NB4 (cell line): Measurements from ENCODE around the gene PPA1.

Experiments
- DNase-seq: peaks from one replicate; pipeline ENCODE4 v3.0.0; 2010; ENCODE audit warnings: low read depth
- H3K4me3 ChIP-seq: one replicate; pipeline ENCODE4 v1.5.1; 2011; ENCODE audit warnings: mild to moderate bottlenecking, low read depth, low read length, moderate library complexity
- MYC ChIP-seq: IDR thresholded peaks from 2 replicates; pipeline ENCODE4 v1.6.1; 2011; ENCODE audit warnings: low read depth, low read length
- POLR2A ChIP-seq: IDR thresholded peaks from 2 replicates; pipeline ENCODE4 v1.6.1; 2011; ENCODE audit warnings: mild to moderate bottlenecking; ENCODE audit not compliant: insufficient read length; ENCODE audit errors: extremely low read depth
- TF ChIP-seq, protein P1 (sequence below): IDR thresholded peaks from 2 replicates; pipeline ENCODE4 v1.6.1; 2011; ENCODE audit warnings: low read depth, low read length
- TF ChIP-seq, protein P2 (sequence below): IDR thresholded peaks from one replicate; pipeline ENCODE4 v1.5.1; 2012; ENCODE audit warnings: low read depth, low read length

The PPA1 gene

DNA sequence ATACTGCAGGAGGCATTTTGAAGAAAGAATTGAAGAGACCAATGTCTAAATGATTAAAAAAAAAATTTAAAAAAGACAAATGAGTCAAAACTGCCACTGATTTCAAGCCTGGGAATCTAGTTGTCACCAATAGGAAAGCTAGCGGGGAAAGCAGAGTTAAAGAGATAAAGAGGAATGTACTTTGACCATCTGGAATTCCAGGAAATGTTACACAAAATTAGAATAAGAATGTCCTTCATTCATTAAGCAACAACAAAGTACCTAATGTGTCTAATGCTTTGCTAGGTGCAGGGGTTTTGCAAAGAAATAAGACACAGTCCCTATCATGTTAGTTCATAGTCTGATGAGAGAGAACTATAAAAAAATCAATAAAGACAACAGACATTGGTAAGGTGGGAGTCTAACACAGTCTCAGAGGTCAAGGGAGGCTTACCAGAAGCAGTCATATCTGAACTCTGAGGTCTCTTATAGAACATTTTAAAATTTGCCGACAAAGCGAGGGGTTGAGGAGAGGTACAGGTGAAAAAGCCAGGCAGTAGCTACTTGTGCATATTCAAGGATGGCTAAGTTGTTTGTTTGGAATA lies 77.9 kb downstream of the PPA1 start:
- no peak overlapping the region for H3K4me3 ChIP-seq
- TF ChIP-seq POLR2A (no peak), MYC (no peak)
- TF ChIP-seq, protein P1, sequence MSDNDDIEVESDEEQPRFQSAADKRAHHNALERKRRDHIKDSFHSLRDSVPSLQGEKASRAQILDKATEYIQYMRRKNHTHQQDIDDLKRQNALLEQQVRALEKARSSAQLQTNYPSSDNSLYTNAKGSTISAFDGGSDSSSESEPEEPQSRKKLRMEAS = no peak
- TF ChIP-seq, protein P2, sequence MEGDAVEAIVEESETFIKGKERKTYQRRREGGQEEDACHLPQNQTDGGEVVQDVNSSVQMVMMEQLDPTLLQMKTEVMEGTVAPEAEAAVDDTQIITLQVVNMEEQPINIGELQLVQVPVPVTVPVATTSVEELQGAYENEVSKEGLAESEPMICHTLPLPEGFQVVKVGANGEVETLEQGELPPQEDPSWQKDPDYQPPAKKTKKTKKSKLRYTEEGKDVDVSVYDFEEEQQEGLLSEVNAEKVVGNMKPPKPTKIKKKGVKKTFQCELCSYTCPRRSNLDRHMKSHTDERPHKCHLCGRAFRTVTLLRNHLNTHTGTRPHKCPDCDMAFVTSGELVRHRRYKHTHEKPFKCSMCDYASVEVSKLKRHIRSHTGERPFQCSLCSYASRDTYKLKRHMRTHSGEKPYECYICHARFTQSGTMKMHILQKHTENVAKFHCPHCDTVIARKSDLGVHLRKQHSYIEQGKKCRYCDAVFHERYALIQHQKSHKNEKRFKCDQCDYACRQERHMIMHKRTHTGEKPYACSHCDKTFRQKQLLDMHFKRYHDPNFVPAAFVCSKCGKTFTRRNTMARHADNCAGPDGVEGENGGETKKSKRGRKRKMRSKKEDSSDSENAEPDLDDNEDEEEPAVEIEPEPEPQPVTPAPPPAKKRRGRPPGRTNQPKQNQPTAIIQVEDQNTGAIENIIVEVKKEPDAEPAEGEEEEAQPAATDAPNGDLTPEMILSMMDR = no peak
- DNase-seq = no peak
